ENCODE results near the gene DOHH. TPM values are rescaled to one million over a fixed set of nuclear protein-coding genes. Genes with fewer than 3 reads are reported as not detected.

The DOHH gene
- total and polyA plus RNA-seq, 4 donors: 1.4 to 12.0 (median 9.2) TPM

GRCh38 chr19:3492919-3493318 is 7.6 kb downstream of the DOHH start:
- TF ChIP-seq FOXA2 (IDR thresholded peaks at IDR 0.05): no peak
- TF ChIP-seq ZBTB33 (IDR thresholded peaks at IDR 0.05): no peak
- H3K27me3 ChIP-seq (ENCODE audit: control insufficient read depth in 4 of 4, insufficient read depth in 4 of 4, low read length in 3 of 4): no peaks in the 10 kb centered on the region
- H3K4me3 ChIP-seq (ENCODE audit: low read depth in 1 of 3, low read length in 3 of 3): no peak overlapping the region
- 95% methylated on average over 16 of the region's 16 CpGs for WGBS
- H3K36me3 ChIP-seq (ENCODE audit: control insufficient read depth in 4 of 4, insufficient read depth in 3 of 4, low read depth in 1 of 4, low read length in 3 of 4): peaks cover 0 to 32% (median 12%) of the 10 kb centered on the region in 4 donors
- no peak for DNase-seq (ENCODE audit: low spot score)
- H3K27ac ChIP-seq (ENCODE audit: low read depth in 1 of 2, low read length in 2 of 2): no peak overlapping the region
- no peak overlapping the region for H3K9ac ChIP-seq (ENCODE audit: low read depth in 1 of 2, low read length in 2 of 2)
- H3K4me1 ChIP-seq (ENCODE audit: control insufficient read depth in 4 of 4, insufficient read depth in 4 of 4, low read length in 3 of 4): no peaks in the 10 kb centered on the region
- H3K9me3 ChIP-seq (ENCODE audit: control insufficient read depth in 4 of 4, low read length in 3 of 4): no peaks in the 10 kb centered on the region

- TF ChIP-seq HNF4A (conservative IDR thresholded peaks at IDR 0.05) (no peak), NR2F2 (IDR thresholded peaks at IDR 0.05) (no peak), ZBTB33 (IDR thresholded peaks at IDR 0.05) (no peak), TAF1 (conservative IDR thresholded peaks at IDR 0.05) (no peak), FOXA2 (IDR thresholded peaks at IDR 0.05) (no peak), FOXA1 (IDR thresholded peaks at IDR 0.05) (no peak), REST (IDR thresholded peaks at IDR 0.05) (no peak), YY1 (IDR thresholded peaks at IDR 0.05) (no peak), JUND (IDR thresholded peaks at IDR 0.05) (no peak), HNF4G (IDR thresholded peaks at IDR 0.05) (no peak), SP1 (IDR thresholded peaks at IDR 0.05) (no peak), CTCF (IDR thresholded peaks at IDR 0.05; ENCODE audit: low read depth, low read length, missing input control) (no peak), ATF3 (IDR thresholded peaks at IDR 0.05) (no peak), RAD21 (IDR thresholded peaks at IDR 0.05) (no peak), GABPA (IDR thresholded peaks at IDR 0.05 in 1 of 2, conservative IDR thresholded peaks at IDR 0.05 in 1 of 2) (no peak), EGR1 (IDR thresholded peaks at IDR 0.05; ENCODE audit: low read depth in 2 of 2) (no peak), RXRA (IDR thresholded peaks at IDR 0.05) (no peak), MAX (IDR thresholded peaks at IDR 0.05) (no peak)
- H3K27ac ChIP-seq (ENCODE audit: low read depth in 1 of 2, low read length in 2 of 2): no peak overlapping the region
- no peak for DNase-seq (ENCODE audit: low spot score)
Measured at GRCh38 chr19:3492131-3492839, 8.2 kb downstream of the DOHH start.

More at GRCh38 chr19:3492131-3492839, 8.2 kb downstream of the DOHH start:
- WGBS: 97% methylated on average over 45 of the region's 45 CpGs
- no peak overlapping the region for H3K9ac ChIP-seq (ENCODE audit: low read depth in 1 of 2, low read length in 2 of 2)
- H3K9me3 ChIP-seq (ENCODE audit: control insufficient read depth in 4 of 4, low read length in 3 of 4): no peaks in the 10 kb centered on the region
- H3K4me1 ChIP-seq (ENCODE audit: control insufficient read depth in 4 of 4, insufficient read depth in 4 of 4, low read length in 3 of 4): no peaks in the 10 kb centered on the region
- no peak overlapping the region for H3K4me3 ChIP-seq (ENCODE audit: low read depth in 1 of 3, low read length in 3 of 3)
- H3K36me3 ChIP-seq (ENCODE audit: control insufficient read depth in 4 of 4, insufficient read depth in 3 of 4, low read depth in 1 of 4, low read length in 3 of 4): peaks cover 0 to 32% (median 12%) of the 10 kb centered on the region in 4 donors
- no peaks in the 10 kb centered on the region for H3K27me3 ChIP-seq (ENCODE audit: control insufficient read depth in 4 of 4, insufficient read depth in 4 of 4, low read length in 3 of 4)

All from liver (tissue), 9 donors.